Tibial artery (tissue), 4 donors: Measurements from ENCODE around the gene CADPS2.
"Not testable (repeated sequence)": the region's sequence is repeated elsewhere in the genome, so short reads cannot be mapped to it uniquely, and the experiment has no call there.

Experiments
- DNase-seq, 2 donors: peaks; one replicate each; pipeline ENCODE4 v3.0.0-alpha.2; 2019
- H3K27ac ChIP-seq, 2 donors: fragments of 200-600 bp; sonication (generic) in 1 of 2; 1 replicate in 1 of 2; 2 replicates in 1 of 2; pipeline ENCODE4 v1.5.1; 2018 to 2019; ENCODE audit warnings: mild to moderate bottlenecking in 1 of 2
- H3K27me3 ChIP-seq, 2 donors: fragments of 200-600 bp; sonication (generic) in 1 of 2; one replicate each; pipeline versions ENCODE4 v1.5.1 to v1.6.0; 2016 to 2019
- H3K36me3 ChIP-seq, 3 donors: fragments of 200-600 bp; sonication (generic) in 2 of 3; one replicate each; pipeline ENCODE4 v1.5.1; 2016 to 2019; ENCODE audit warnings: mild to moderate bottlenecking in 2 of 3
- H3K4me1 ChIP-seq, 4 donors: fragments of 200-600 bp; sonication (generic) in 2 of 4; 1 replicate in 3 of 4; 2 replicates in 1 of 4; pipeline ENCODE4 v1.5.1; 2016 to 2019
- H3K4me3 ChIP-seq, 2 donors: fragments of 200-600 bp; sonication (generic) in 1 of 2; 1 replicate in 1 of 2; 2 replicates in 1 of 2; pipeline ENCODE4 v1.5.1; 2018 to 2019; ENCODE audit warnings: mild to moderate bottlenecking in 2 of 2
- H3K9me3 ChIP-seq, 3 donors: fragments of 200-600 bp; sonication (generic) in 1 of 3; one replicate each; pipeline ENCODE4 v1.5.1; 2016 to 2019
- CTCF ChIP-seq, 2 experiments: fragments of 200-600 bp in 1 of 2; fragments of 450-650 bp in 1 of 2; IDR thresholded peaks; one replicate each; pipeline ENCODE4 v1.5.1; 2017 to 2019; ENCODE audit warnings: antibody characterized with exemption in 2 of 2, mild to moderate bottlenecking in 1 of 2, moderate library complexity in 1 of 2
- intact Hi-C: fragments of 100-400 bp; cut with DNase I; formaldehyde crosslinking; loops from one replicate; pipeline ENCODE4 v1.15.0; 2023; ENCODE audit warnings: low total_unique reads

Gene CADPS2

GRCh38 chr7:122637784-122638183, 248.5 kb downstream of the CADPS2 start:
- H3K36me3 ChIP-seq: no peaks in the 10 kb centered on the region
- no peaks in the 10 kb centered on the region for H3K9me3 ChIP-seq
- H3K4me1 ChIP-seq: no peaks in the 10 kb centered on the region
- intact Hi-C loops: no loop called here
- no peak for TF ChIP-seq CTCF (IDR thresholded peaks at IDR 0.05)
- no peaks in the 10 kb centered on the region for H3K27me3 ChIP-seq
- no peak overlapping the region for H3K27ac ChIP-seq
- H3K4me3 ChIP-seq: no peak overlapping the region
- DNase-seq: no peak

GRCh38 chr7:122635481-122635880, 250.8 kb downstream of the CADPS2 start:
- H3K36me3 ChIP-seq, intact Hi-C loops: not testable (repeated sequence)

GRCh38 chr7:122633472-122633871, 252.8 kb downstream of the CADPS2 start:
- no peak overlapping the region for H3K4me3 ChIP-seq
- H3K9me3 ChIP-seq: no peaks in the 10 kb centered on the region
- intact Hi-C loops: no loop called here
- no peak for TF ChIP-seq CTCF (IDR thresholded peaks at IDR 0.05)
- DNase-seq: no peak
- no peaks in the 10 kb centered on the region for H3K27me3 ChIP-seq
- H3K27ac ChIP-seq: no peak overlapping the region
- H3K36me3 ChIP-seq: no peaks in the 10 kb centered on the region
- no peaks in the 10 kb centered on the region for H3K4me1 ChIP-seq

More at GRCh38 chr7:122635481-122635880, 250.8 kb downstream of the CADPS2 start:
- not testable (repeated sequence) for H3K27me3 ChIP-seq, H3K27ac ChIP-seq, H3K4me1 ChIP-seq, DNase-seq, H3K4me3 ChIP-seq, H3K9me3 ChIP-seq

- Histone ChIP-seq H3K27ac (no peak overlapping the region), H3K36me3 (no peaks in the 10 kb centered on the region), H3K4me3 (no peak overlapping the region), H3K4me1 (no peaks in the 10 kb centered on the region), H3K27me3 (no peaks in the 10 kb centered on the region), H3K9me3 (no peaks in the 10 kb centered on the region)
- DNase-seq: no peak
- intact Hi-C loops: no loop called here
- TF ChIP-seq CTCF (IDR thresholded peaks at IDR 0.05): no peak
Observed at GRCh38 chr7:122632238-122632637, 254.0 kb downstream of the CADPS2 start.

GRCh38 chr7:122629412-122629953, 256.8 kb downstream of the CADPS2 start:
- intact Hi-C loops: no loop called here
- H3K4me3 ChIP-seq: no peak overlapping the region
- no peaks in the 10 kb centered on the region for H3K27me3 ChIP-seq
- peaks cover 0 to 4% (median 0%) of the 10 kb centered on the region in 3 donors for H3K36me3 ChIP-seq
- no peak for DNase-seq
- no peaks in the 10 kb centered on the region for H3K4me1 ChIP-seq
- H3K27ac ChIP-seq: no peak overlapping the region
- no peaks in the 10 kb centered on the region for H3K9me3 ChIP-seq
- no peak for TF ChIP-seq CTCF (IDR thresholded peaks at IDR 0.05)

- Histone ChIP-seq H3K4me1 (no peaks in the 10 kb centered on the region), H3K36me3 (peaks cover 0 to 4% (median 0%) of the 10 kb centered on the region in 3 donors), H3K4me3 (no peak overlapping the region), H3K27me3 (no peaks in the 10 kb centered on the region), H3K9me3 (no peaks in the 10 kb centered on the region), H3K27ac (no peak overlapping the region)
- no peak for DNase-seq
- TF ChIP-seq CTCF (IDR thresholded peaks at IDR 0.05): no peak
- intact Hi-C loops: no loop called here
Observed at GRCh38 chr7:122628651-122629411, 257.4 kb downstream of the CADPS2 start.
